GM12878 (cell line): ENCODE measurements around the gene PKP4.

Experiments used
- DPF2 ChIP-seq: fragments of 450-650 bp; IDR thresholded peaks from 2 replicates; pipeline ENCODE4 v1.6.1; 2017; ENCODE audit warnings: mild to moderate bottlenecking
- FOXK2 ChIP-seq: fragments of 450-650 bp; IDR thresholded peaks from 2 replicates; pipeline ENCODE4 v1.6.1; 2017; ENCODE audit warnings: mild to moderate bottlenecking, moderate library complexity
- SUPT20H ChIP-seq: IDR thresholded peaks from 2 replicates; pipeline ENCODE4 v1.6.1; 2011; ENCODE audit warnings: low read depth, mild to moderate bottlenecking, low read length, moderate library complexity, borderline replicate concordance; ENCODE audit not compliant: control insufficient read depth
- YY1 ChIP-seq: IDR thresholded peaks from 2 replicates; pipeline ENCODE4 v1.6.1; 2011; ENCODE audit warnings: low read depth, mild to moderate bottlenecking, low read length

- TF ChIP-seq DPF2 (no peak), FOXK2 (no peak), SUPT20H (no peak), YY1 (no peak)
These were observed 211.4 kb downstream of the PKP4 start for GRCh38 chr2:158668001-158668765.
